Jurkat, Clone E6-1 (cell line): ENCODE results near the gene LDHAL6B.
A peak's percentile ranks its signal among the peaks of the same experiment; 100 is the strongest.

ENCODE experiments used
- DNase-seq: peaks from one replicate; pipeline ENCODE4 v3.0.0-alpha.2; 2011; ENCODE audit warnings: low read depth, low spot score
- H3K4me3 ChIP-seq: 2 replicates; pipeline ENCODE4 v1.5.1; 2011; ENCODE audit warnings: mild to moderate bottlenecking, low read length, control low read depth, moderate library complexity

Gene LDHAL6B

DNA sequence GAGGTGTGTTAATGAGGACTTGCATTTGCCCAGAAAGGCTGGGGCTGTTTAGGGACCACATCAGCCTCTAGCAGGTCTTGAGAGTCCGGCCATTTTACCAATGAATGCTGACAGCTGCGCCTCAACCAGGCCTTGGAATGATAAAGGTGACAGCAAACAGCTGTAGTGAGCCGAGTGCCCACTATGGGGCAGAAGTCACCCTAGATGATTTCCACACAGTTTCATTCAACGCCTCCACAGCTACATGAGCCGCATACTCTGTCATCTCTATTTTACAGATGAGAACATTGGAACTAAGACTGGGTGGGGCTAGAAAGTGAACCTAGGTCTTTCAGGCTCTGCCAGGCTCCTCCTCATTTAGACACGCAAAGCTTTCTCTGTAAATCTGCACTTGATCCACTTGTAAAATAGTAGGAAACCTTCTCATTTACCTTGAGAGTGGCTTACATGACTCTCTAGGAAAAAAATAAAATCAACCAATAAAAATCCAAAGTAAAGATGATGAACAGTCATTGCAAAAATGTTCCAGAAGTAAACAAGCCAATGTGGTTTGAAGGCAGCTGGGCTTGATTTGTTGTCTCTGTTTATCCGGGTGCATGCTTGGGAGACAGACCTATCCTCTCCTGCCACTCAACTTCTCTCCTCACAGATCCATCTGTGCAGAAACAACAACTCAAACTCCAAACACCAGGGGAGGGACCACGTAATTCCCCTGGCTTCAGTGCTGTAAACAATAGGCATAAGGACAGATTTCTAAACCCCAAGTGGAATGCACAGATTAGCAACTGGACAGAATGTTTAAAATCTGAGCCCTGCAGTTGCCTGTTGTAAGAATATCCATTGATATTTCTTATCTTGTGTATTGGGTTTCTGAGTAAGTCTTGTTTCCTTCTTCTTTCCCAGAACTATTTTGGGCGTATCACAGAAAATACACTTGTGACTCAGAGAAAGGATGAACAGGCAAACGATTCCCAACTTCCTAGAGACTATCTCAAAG lies 31.5 kb upstream of the LDHAL6B start:
- no peak overlapping the region for H3K4me3 ChIP-seq
- DNase-seq = peak; percentile 38

DNA sequence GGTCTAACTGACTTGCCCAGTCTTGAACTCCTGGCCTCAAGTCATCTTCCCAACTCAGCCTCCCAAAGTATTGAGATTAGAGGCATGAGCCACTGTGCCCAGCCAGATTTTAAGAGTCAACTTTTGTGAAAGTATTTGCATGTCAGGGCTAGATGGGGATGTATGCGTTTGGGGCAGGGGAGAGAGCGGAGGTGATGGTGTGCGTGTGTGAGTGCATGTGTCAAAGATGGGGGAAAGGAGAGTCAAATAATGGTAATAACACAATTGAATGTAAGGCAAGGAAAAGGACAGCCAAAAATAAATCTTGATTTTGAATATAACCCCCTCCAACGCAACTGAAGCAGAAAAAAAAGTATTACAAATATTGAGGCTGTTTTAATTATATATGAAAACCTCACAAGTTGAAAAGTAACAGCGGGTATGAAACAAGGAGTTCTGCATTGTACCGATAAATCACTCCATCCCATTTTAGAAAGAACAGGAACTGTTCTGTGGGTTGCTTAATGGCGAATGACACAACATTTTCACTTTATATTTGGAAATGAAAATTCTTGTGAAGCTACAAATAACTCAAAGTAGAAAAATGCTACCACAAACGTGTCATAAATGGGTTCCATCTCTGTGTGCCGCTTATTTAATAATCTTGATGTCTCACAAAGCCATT lies 29.9 kb upstream of the LDHAL6B start:
- no peak overlapping the region for H3K4me3 ChIP-seq

DNA sequence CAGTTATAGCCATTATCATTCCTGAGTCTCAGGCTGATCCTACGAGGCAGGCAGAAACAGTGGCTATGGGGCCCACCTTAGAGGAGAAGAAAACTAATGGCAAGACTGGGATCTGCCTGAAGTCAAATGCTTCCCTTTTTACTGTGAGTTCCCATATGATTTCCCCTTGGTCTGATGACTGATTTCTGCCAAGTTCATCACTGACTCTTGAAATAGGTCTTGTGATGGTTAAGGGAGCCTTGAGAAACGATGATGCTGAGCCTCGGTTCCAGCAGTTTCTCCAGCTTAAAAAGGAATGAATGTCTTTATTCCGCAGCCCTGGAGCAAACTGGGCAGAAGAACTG lies 29.4 kb upstream of the LDHAL6B start:
- H3K4me3 ChIP-seq = no peak overlapping the region
- DNase-seq = no peak

More for the DNA sequence above, 29.9 kb upstream of the LDHAL6B start:
- no peak for DNase-seq

DNA sequence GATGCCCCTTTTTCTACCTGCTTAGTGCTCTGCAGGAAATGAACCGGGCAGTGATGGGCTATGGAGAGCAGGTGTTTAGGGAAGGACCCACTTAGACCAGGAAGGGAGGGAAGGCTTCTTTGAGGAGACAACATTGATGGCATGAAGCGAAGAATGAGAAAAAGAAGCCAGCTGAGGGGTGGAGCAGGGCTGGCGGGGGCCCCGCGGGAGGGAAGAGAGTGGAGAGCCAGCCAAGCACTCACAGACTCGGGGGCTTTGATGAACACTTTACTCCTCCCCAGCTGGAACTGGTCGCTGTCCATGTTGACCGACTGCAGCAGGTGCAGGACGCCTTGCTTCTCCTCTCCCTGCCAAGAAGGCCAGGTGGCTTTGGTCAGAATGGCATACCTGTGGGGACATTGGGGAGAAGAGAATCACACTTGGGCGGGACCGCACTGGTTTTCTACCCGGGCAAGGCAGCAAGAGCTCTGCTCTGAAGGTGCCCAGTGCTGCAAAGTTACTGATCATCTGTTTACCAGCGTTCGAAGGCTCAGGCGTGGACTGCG lies 28.4 kb upstream of the LDHAL6B start:
- DNase-seq = no peak
- H3K4me3 ChIP-seq = no peak overlapping the region

DNA sequence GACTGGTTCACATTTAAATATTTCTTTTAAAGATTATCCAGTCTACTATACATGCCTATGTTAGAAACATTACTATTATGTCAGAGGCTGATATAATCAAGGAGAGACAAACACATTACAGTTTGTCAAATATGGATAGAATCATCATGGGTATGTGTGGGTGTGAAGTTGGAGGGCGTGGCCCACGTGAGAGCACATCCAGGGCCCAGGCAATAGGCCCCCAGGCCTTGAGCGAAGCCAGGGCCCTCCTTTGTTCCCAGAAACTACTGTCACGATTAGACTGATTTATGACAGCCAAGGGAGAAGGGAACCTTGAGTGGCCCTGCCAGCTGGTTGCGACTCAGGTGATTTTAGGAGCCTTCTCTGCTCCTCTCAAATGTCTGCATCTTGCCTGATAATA lies 26.9 kb upstream of the LDHAL6B start:
- no peak for DNase-seq
- H3K4me3 ChIP-seq = no peak overlapping the region

DNA sequence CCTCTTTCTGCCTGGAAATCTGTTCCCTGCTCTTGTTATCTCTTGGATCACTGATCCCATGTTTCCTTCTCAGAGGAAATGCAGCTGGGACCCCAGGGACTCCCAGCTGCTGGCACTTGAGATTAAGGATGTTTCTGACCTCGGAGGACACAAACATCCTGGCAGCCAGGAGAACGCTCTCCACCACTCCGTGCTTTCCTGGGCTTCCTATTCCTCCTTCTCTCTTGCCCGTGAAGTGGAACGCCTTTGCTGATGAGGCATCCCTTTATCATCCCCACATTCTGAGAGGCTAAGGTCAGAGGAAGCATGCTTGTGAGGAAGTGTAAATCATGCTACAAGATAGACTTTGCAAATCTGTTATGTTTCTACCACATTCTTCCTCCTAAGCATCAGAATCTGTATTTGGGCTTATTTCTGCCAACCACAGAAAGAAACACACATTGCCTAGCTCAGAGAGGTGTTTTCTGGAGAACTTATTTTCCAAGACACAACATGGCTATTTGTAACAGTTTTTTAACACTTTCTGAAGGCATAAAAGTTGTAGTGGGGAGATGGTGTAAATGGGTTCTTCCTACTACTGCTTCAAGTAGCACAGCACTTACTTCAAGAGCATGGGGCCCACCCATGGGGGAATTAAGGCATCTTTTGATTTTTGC lies 25.6 kb upstream of the LDHAL6B start:
- H3K4me3 ChIP-seq = no peak overlapping the region
- DNase-seq = no peak

DNA sequence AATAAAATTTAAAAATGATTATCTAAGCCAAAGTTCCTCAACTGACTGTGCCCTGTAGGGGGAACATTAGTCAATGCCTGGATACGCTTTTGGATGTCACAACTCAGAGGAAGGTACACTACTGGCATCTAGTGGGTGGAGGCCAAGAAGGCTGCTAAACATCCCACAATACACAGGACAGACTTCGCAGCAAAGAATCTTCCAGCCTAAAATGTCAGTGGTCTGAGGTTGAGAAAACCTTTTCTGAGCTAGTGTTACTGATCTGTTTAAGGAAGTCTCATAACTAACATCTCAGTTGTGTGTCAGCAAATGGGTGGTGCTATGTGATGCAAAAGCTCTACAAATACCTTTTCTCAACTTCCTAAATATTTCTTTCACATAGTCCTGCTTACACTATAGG lies 20.9 kb upstream of the LDHAL6B start:
- DNase-seq = peak; percentile 18
- H3K4me3 ChIP-seq = no peak overlapping the region

DNA sequence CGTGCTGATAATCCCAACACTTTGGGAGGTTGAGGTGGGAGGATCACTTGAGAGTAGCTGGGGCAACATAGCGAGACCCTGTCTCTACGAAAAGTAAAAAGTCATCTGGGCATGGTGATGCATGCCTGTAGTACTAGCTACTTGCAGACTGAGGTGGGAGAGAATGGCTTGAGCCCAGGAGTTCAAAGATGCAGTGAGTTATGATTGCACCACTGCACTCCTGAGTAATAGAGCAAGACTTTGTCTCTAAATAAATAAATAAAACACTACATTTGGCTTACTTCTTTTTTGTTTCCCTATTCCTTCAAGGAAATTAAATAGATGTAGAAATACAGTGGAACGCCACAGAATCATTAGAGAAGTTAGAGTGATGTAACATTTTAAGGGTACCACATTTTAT lies 20.1 kb upstream of the LDHAL6B start:
- no peak for DNase-seq
- no peak overlapping the region for H3K4me3 ChIP-seq

DNA sequence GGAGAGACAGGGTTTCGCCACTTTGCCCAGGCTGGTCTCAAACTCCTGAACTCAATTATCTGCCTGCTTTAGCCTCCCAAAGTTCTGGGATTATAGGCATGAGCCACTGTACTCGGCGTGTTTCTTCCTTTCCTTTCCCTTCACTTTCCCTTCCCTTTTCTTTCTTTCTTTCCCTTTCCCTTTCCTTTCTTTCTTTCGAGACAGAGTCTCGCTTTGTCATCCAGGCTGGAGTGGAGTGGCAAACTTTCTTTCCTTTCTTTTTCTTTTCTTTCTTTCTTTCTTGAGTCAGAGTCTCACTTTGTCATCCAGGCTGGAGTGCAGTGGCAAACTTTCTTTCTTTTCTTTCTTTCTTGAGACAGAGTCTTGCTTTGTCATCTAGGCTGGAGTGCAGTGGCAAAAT lies 17.4 kb upstream of the LDHAL6B start:
- DNase-seq = no peak
- H3K4me3 ChIP-seq = no peak overlapping the region

DNA sequence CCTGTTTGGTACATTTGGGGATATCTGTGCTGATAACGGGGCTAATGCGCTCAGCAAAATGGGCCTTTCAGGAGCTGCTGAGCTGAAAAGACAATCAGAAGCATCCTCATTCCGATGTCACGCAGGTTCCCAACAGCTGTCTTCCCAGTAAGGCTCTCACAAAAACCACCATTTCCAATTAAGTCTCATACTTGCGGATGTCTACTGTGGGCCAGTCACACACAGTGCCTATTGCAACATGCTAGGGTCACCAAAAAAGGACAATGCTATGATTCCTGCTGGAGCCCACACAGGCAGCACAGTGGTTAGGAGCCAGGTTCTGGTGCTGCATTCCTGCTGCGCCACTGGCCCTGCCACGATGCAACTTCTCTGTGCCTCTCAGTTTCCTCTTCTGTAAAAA lies 16.4 kb upstream of the LDHAL6B start:
- no peak overlapping the region for H3K4me3 ChIP-seq
- no peak for DNase-seq

DNA sequence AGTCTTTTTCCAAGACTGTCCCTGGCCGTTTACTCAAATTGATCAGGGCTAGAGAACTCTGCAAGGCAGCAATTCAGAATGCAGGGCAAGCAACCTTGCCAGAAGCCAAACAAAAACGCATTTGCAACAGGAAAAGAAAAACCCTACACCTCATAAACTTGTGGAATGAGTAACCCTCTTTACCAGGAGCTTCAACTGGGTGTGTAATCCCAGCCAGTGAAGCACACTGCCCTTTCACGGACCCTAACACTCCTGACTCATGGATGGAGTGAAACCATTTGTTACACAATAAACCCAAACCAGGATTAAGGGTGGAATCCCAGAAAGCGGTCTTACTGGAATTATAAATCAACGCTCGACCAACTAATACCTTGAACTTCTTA lies 14.8 kb upstream of the LDHAL6B start:
- no peak for DNase-seq
- H3K4me3 ChIP-seq = no peak overlapping the region

DNA sequence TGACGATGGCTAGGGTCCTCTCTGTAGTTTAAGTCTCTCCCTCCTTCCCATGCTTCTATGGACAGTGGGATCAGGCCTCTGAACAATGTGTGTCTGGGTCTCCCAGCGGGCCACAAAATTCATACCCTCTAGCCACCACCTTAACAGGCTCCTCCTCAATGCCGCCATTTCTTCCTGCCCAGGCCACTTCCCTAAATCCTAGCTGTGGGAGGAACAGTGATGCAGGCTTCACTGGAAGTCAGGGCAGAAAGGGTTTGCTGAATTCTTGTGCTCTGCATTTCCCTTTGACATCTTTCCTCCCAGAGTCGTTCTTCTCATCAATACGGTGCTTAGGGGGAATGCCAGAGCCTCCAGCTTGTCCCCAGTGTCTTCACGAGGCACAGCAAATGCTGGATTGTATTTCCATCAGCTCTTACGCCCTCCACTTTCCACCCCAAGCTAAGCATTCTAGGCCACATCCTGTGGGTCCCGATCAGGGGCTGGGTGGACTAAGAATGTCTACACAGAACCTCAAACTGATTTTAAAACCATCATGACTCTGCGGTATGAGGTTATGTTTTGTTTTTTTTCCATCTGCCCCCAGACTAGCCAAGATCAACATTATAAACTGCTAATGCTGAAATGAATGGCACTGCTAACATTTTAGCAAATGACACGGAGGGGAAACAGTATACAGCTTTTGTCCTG lies 11.9 kb upstream of the LDHAL6B start:
- peak; percentile 44 for DNase-seq

DNA sequence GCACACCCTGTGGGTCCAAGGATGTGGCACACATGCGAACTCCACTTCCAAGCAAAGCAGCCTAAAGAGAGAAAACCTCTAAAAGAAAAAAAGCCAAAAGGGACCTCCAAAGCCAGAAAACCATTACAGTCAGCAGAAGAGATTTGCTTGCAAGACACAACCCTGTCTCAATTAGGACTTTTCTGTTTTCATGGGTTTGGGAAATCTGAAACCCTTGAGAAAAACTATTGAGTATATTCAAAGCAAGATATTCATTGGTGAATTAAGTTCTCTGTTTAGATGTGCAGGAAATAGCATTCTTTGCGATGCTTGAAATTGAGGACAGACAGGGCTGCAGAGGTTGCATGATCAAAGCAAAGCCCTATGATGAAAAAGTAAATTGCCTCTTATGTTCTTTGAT lies 10.2 kb upstream of the LDHAL6B start:
- no peak overlapping the region for H3K4me3 ChIP-seq
- no peak for DNase-seq

More for the DNA sequence above, 11.9 kb upstream of the LDHAL6B start:
- H3K4me3 ChIP-seq = no peak overlapping the region

DNA sequence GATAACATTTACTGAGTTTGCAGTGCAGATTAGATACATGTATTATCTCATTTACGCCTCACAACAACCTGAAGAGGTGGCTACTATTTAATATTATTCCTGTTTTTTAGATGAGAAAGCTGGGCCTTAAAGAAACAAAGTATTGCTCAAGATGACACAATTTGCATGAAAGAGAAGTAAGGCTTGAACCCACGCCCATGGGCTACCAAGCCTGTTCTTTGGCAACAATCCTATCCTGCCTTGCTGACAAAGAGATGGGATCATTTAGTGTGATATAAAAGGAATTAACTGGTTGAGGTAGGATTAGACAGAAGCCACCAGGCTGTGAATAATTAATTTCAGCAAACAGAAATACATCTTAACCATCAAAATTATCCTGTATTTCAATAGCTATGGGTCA lies 9.2 kb upstream of the LDHAL6B start:
- DNase-seq = no peak

DNA sequence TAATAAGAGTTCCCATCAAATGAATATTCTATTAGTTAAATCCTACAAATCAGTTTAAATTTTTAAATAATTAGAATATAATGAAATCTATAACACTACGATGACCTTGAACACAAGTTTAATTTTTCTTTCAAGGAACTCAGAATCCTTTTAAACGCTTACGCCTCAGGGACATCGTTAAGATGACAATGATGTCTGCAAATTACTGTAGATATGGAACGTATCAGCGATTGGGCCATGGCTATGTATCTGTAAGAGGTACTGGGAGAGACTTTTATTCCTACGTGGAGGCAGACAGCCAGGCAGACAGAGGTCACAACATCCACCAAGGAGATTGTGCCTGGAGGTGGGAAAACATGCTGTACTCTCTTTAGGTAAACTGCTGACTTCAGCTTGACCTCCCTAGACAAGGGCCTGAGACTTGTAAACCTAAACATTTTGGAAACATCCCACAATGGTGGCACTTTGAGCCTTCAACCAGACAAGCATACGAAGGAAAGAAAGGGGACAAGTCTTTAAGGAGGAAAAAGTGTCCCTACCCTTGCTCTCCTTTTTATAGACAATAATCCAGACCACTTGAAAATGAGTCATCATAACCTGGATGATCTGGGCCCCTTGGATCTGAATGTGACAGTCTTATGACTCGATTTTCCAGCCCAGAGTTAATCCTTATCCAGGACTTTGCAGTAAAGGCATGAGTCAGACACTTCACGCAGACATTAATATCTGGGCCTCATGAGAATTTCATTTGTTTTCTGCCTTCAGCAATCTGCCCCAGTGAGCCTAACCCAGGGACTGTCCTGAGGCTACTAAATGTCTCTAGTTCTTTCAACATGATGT lies 6.8 kb upstream of the LDHAL6B start:
- H3K4me3 ChIP-seq = no peak overlapping the region
- DNase-seq = no peak

More for the DNA sequence above, 9.2 kb upstream of the LDHAL6B start:
- H3K4me3 ChIP-seq = no peak overlapping the region

DNA sequence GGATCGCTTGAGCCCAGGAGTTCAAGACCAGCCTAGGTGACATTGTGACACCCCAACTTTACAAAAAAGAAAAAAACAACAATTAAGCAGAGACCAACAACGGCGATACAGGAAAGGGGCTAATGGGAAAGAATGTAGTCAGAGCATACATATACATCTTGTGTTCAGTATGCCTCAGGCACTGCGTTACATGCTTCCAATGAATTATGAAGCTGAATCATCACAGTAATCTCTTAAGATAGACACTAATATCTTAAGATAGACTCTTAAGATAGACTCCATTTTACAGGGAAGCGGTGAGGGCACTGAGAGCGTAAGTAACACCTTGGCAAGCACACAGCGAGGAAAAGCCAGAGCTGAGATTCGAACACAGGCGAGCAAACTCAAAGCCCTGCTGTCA lies 6.1 kb upstream of the LDHAL6B start:
- no peak overlapping the region for H3K4me3 ChIP-seq
- DNase-seq = no peak

DNA sequence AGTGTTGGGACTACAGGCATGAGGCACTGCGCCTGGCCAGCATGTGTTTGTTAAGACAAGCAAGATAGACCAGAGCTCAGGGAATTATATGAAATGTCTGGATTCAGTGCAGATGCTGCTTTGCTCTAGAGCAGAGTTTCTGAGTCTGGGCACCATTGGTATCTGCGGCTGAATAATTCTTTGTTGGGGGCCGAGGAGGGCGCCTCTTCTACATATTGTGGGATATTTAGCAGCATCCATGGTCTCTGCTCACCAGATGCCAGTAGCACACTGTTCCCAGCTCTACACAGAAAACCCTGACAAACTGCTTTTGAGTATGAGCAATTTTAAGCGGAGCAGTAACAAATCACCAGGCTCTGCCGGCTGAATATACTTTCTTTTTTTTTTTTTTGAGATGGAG lies 3.6 kb upstream of the LDHAL6B start:
- no peak overlapping the region for H3K4me3 ChIP-seq
- DNase-seq = no peak

DNA sequence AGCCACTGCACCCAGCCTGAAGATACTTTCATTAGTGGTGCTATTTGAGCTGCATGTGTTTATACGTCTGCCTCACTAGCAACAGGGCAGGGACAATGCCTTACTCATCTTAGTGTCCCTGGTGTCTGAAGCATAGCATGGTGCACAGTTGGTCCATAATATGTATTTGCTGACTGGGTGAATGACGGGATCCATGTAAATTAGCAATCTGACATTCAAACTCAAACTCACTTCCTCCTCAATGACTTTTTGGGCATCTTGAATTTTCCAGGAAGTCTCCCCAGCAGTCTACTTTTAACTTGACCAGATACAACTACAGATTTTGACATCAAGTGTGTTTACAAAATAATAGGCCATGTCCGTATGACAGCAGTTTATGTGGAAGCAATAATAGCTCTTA lies 3.0 kb upstream of the LDHAL6B start:
- DNase-seq = no peak
- H3K4me3 ChIP-seq = no peak overlapping the region
